A549 (cell line): Measurements from ENCODE around the gene NRG3.

Experiments used
- ATOH8 ChIP-seq: fragments of 250-450 bp; sonication (Bioruptor Pico); IDR thresholded peaks from 2 replicates; pipeline ENCODE4 v1.5.0; 2020; ENCODE audit warnings: low read depth, mild to moderate bottlenecking, moderate library complexity
- CTCF ChIP-seq: fragments of >200 bp; sonication (Bioruptor Twin); formaldehyde crosslinking; IDR thresholded peaks from 3 replicates; pipeline ENCODE4 v1.5.1; 2016
- KDM5A ChIP-seq: fragments of 200-600 bp; sonication (generic); IDR thresholded peaks from 2 replicates; pipeline ENCODE4 v1.6.1; 2016; ENCODE audit warnings: antibody characterized with exemption, mild to moderate bottlenecking
- MAX ChIP-seq: IDR thresholded peaks from 2 replicates; pipeline ENCODE4 v1.6.1; 2012
- TFCP2L1 ChIP-seq: fragments of 250-450 bp; sonication (Bioruptor Pico); IDR thresholded peaks from 2 replicates; pipeline ENCODE4 v1.5.0; 2021; ENCODE audit warnings: mild to moderate bottlenecking

DNA sequence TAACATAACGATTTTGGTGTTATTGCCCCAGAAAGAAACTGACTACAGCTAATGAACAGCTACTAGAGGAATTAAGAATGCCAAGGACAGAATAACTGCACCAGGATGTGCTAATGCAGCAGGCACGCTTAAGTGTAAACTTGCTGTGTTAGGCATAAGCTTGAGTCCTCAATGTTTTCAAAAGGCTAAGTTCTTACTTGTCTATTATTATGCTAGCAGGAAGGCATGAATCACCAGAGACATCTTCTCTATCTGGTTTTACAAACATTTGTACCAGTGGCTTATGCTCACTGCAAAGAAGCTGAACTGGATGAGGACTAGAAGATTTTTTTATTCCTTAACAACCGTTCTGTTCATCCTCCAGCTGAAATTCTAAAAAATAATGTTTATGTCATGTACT is 1035.3 kb downstream of the NRG3 start:
- TF ChIP-seq CTCF (no peak), ATOH8 (no peak), KDM5A (no peak), MAX (no peak), TFCP2L1 (CRISPR knock-in tag) (no peak)
